GM13977 (cell line): ENCODE results near the gene GYS1.
"Not testable (repeated sequence)": the region's sequence is repeated elsewhere in the genome, so short reads cannot be mapped to it uniquely, and the experiment has no call there.

Experiments
- DNase-seq: peaks from one replicate; pipeline ENCODE4 v3.0.0; 2012; ENCODE audit warnings: low spot score
- in situ Hi-C: fragments of 300-500 bp; cut with MboI; formaldehyde crosslinking; loops from one replicate; pipeline ENCODE4 v1.12.0; 2022; ENCODE audit warnings: low sequenced_read_pairs, low pct_unique_long_range_greater_than_20kb, mixed read lengths, inconsistent platforms; ENCODE audit not compliant: unreplicated experiment
- TF ChIP-seq, protein P1 (sequence below): IDR thresholded peaks from 2 replicates; pipeline ENCODE4 v1.5.1; 2012; ENCODE audit warnings: mild to moderate bottlenecking, control low read depth; ENCODE audit not compliant: insufficient read depth; ENCODE audit errors: extremely low read depth, missing control alignments

GYS1 gene

DNA sequence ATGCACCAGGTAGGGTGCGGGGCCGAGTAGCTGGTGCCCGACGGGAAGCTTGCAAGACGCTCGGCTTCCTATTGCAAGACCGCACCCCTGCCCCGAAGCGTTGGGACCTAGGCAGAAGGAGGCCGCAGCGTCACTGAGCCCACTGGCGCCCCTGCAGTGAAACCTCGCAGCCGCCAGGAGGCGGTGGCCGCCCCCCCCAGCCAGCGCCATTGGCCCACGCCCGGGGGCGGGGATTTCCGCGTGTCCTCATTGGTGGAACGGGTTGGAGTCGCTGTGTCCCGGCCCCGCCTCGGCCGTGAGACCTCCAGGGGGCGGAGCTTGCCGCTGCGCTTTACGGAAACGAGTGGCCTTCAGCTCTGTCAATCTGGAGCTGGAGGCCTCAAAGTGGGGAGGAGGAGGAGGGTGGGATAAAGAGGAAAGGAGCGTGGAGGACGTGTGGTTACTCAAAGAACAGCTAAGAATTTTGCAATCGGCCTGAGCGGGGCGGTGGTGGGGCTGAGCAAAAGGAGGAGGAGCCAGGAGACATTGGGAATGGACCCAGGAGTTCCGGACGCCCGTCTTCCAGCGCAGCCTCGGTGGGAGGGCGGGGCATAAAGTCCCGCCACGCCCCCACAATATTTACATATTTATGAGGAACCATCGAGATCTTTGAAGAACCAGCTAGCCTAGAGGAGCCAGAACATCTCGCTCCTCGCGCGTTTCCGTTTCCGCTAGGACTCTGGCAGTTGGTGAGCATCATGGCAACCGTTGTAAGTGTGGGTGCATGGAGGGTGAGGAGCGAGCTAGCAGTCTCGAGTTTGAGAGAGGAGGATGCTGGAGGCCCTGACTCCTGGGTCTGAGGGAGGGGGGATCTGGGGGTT lies at the start of gene GYS1, which contains the start of gene RUVBL2:
Gene GYS1, minus strand, starts transcription at position 135 of the 860 bp plus-strand sequence. CDS start 197 bp downstream, outside the sequence.
Gene RUVBL2, plus strand, starts transcription at position 713 of the 860 bp plus-strand sequence. Its CDS starts 25 bp downstream, at position 738.
- peak; percentile 99 for DNase-seq
- TF ChIP-seq, protein P1, sequence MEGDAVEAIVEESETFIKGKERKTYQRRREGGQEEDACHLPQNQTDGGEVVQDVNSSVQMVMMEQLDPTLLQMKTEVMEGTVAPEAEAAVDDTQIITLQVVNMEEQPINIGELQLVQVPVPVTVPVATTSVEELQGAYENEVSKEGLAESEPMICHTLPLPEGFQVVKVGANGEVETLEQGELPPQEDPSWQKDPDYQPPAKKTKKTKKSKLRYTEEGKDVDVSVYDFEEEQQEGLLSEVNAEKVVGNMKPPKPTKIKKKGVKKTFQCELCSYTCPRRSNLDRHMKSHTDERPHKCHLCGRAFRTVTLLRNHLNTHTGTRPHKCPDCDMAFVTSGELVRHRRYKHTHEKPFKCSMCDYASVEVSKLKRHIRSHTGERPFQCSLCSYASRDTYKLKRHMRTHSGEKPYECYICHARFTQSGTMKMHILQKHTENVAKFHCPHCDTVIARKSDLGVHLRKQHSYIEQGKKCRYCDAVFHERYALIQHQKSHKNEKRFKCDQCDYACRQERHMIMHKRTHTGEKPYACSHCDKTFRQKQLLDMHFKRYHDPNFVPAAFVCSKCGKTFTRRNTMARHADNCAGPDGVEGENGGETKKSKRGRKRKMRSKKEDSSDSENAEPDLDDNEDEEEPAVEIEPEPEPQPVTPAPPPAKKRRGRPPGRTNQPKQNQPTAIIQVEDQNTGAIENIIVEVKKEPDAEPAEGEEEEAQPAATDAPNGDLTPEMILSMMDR: peak; percentile 92
- in situ Hi-C loops: no loop called here

DNA sequence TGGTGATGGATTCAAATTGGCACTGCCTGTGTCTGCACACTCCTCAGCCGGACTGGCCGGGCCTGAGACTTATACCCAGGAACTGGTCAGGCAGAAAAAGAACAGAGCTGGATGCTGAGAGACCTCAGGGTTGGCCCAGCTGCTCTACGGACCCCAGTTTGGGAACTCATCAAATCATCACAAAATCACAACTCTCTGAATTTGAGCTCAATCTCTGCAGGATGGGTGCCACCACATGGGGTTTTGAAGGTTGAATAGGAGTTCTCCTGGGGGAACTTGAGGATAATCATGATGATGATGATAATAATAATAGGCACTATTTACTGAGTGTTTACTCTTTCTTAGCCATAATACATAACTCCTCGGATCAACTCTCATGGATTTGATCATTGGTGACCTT lies 49.6 kb upstream of the GYS1 start:
- DNase-seq, in situ Hi-C loops: not testable (repeated sequence)

DNA sequence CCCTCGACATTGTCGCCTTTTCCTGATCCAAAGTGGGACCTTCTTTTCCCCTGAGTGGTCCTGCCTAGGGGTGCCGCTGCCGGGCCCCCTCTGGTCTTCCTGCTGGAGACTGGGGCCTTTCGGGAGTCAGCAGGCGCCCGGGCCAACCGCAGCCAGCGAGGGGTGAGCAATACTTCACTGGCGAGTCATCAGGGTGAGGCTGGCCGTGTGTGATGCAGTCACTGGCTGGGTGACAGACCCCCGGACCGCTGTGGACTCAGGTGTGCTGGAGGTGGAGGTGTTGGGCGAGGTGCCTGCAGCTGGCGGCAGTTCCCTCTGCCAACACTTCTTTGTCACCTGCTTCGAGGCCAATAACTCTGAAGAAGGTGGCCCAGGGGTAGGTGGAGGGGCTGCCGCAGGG lies 49.1 kb upstream of the GYS1 start:
- in situ Hi-C loops: no loop called here
- TF ChIP-seq, protein P1: no peak
- no peak for DNase-seq

DNA sequence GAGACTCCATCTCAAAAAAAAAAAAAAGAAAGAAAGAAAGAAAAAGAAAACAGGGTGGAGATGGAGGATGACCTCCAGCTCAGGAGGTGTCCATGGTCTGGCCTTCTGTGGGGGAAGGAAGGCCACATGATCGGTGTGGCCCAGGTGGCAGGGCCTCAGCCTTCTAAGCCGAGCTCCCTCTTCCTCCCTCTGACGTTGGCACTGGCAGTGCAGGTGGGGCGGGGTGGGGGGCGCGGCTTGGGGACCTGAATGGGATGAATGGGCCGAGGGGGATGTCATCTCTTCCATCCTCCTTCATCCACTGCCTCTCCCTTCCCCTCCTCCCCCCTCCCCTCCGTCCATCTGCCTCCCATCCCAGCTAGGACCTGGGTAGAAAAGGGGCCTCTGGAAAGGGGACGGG lies 46.6 kb upstream of the GYS1 start:
- DNase-seq, in situ Hi-C loops: not testable (repeated sequence)

DNA sequence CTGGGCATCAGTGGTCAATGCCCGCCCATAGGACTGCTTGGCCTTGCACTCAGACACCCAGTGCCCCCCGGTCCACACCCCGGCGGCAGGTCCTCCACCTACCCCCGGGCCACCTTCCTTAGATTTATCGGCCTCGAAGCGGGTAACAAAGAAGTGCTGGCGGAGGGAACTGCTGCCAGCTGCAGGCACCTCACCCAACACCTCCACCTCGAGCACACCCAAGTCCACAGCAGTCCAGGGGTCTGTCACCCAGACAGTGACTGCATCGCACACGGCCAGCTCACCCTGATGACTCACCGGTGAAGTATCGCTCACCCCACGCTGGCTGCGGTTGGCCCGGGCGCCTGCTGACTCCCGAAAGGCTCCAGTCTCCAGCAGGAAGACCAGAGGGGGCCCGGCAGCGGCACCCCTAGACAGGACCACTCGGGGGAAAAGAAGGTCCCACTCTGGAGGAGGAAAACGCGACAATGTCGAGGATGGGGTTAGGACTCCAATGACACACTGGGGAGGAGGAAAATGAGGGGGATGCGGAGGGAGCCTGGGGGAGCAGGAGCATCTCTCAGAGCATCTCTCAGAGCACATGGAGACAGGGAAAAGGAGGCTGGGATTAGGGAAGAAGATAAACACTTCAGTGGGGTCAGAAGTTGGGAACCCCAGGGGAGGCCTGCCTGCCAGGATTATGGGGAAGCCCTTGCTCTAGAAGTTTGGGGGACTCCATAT lies 45.6 kb upstream of the GYS1 start:
- DNase-seq, in situ Hi-C loops: not testable (repeated sequence)

DNA sequence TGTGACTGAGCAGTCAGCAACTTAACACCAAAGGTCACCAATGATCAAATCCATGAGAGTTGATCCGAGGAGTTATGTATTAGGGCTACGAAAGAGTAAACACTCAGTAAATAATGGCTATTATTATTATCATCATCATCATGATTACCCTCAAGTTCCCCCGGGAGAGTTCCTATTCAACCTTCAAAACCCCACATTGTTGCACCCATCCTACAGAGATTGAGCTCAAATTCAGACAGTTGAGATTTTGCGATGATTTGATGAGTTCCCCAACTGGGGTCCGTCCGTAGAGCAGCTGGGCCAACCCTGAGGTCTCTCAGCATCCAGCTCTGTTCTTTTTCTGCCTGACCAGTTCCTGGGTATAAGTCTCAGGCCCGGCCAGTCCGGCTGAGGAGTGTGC lies 45.0 kb upstream of the GYS1 start:
- in situ Hi-C loops, DNase-seq: not testable (repeated sequence)

DNA sequence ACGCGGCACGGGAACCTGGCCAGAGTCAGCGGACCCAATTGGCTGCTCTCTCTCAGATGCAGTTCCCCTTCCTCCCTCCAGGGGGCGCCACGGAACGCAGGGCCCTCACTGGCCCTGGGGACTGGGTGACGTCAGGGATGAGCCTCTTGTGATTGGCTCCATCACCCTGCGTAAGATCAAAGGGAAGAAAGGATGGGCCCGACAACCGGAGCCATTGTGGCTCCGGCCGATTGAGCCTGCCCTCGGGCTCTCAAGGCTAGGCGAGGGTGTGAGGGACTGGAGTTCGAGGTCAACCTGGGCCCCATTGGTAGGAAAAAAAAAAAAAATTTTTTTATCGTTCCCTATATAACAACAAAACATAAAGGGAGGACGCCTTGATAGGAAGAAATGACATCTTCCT lies 43.7 kb upstream of the GYS1 start, which contains the start of gene CGB1:
Gene CGB1, minus strand, starts transcription at position 81 of the 400 bp plus-strand sequence. CDS start 184 bp downstream, outside the sequence.
- DNase-seq, in situ Hi-C loops: not testable (repeated sequence)
- TF ChIP-seq, protein P1: peak; percentile 40

DNA sequence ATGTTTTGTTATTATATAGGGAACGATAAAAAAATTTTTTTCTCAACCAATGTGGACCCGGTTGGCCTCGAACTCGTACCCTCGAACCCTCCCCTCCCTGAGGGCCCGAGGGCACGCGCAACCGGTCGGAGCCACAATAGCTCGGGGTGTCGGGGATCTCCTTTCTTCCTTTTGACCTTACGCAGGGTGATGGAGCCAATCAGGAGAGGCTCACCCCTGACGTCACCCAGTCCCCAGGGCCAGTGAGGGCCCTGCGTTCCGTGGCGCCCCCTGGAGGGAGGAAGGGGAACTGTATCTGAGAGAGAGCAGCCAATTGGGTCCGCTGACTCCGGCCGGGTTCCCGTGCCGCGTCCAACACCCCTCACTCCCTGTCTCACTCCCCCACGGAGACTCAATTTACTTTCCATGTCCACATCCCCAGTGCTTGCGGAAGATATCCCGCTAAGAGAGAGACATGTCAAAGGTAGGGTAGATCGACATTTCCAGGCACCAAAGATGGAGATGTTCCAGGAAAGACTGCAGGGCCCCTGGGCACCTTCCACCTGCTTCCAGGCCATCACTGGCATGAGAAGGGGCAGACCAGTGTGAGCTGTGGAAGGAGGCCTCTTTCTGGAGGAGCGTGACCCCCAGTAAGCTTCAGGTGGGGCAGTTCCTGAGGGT lies 38.7 kb upstream of the GYS1 start, which contains the start of gene CGB2:
Gene CGB2, plus strand, starts transcription at position 249 of the 660 bp plus-strand sequence. Its CDS starts 206 bp downstream, at position 455.
- in situ Hi-C loops: not testable (repeated sequence)
- TF ChIP-seq, protein P1: peak; percentile 44
- peak; percentile 64 for DNase-seq

DNA sequence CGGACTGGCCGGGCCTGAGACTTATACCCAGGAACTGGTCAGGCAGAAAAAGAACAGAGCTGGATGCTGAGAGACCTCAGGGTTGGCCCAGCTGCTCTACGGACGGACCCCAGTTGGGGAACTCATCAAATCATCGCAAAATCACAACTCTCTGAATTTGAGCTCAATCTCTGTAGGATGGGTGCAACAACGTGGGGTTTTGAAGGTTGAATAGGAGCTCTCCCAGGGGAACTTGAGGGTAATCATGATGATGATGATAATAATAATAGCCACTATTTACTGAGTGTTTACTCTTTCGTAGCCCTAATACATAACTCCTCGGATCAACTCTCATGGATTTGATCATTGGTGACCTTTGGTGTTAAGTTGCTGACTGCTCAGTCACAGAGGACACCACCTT lies 37.2 kb upstream of the GYS1 start:
- DNase-seq, in situ Hi-C loops: not testable (repeated sequence)

DNA sequence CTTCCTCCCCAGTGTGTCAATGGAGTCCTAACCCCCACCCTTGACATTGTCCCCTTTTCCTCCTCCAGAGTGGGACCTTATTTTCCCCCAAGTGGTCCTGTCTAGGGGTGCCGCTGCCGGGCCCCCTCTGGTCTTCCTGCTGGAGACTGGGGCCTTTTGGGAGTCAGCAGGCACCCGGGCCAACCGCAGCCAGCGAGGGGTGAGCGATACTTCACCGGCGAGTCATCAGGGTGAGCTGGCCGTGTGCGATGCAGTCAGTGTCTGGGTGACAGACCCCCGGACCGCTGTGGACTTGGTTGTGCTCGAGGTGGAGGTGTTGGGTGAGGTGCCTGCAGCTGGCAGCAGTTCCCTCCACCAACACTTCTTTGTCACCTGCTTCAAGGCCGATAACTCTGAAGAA lies 36.6 kb upstream of the GYS1 start:
- DNase-seq, in situ Hi-C loops: not testable (repeated sequence)

DNA sequence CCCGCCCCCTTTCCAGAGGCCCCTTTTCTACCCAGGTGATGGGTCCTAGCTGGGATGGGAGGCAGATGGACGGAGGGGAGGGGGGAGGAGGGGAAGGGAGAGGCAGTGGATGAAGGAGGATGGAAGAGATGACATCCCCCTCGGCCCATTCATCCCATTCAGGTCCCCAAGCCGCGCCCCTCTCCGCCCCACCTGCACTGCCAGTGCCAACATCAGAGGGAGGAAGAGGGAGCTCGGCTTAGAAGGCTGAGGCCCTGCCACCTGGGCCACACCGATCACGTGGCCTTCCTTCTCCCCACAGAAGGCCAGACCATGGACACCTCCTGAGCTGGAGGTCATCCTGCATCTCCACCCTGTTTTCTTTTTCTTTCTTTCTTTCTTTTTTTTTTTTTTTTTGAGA lies 35.6 kb upstream of the GYS1 start:
- in situ Hi-C loops: not testable (repeated sequence)

DNA sequence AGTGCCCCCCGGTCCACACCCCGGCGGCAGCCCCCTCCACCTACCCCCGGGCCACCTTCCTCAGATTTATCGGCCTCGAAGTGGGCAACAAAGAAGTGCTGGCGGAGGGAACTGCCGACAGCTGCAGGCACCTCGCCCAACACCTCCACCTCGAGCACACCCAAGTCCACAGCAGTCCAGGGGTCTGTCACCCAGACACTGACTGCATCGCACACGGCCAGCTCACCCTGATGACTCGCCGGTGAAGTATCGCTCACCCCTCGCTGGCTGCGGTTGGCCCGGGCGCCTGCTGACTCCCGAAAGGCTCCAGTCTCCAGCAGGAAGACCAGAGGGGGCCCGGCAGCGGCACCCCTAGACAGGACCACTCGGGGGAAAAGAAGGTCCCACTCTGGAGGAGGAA lies 32.5 kb upstream of the GYS1 start:
- in situ Hi-C loops, DNase-seq: not testable (repeated sequence)

More for the DNA sequence above, 35.6 kb upstream of the GYS1 start:
- not testable (repeated sequence) for DNase-seq
